ENCODE results near the gene SMARCAL1. TPM values are rescaled to one million over a fixed set of nuclear protein-coding genes. Genes with fewer than 3 reads are reported as not detected.

SMARCAL1 gene
- total RNA-seq, 1 donor from 2014 or later = 35.2 TPM

- H3K27me3 ChIP-seq (ENCODE audit: insufficient read depth, low read length) = no peaks in the 10 kb centered on the region
- Mint-ChIP-seq H3K36me3 (ENCODE audit: low read depth, unreplicated experiment) (peaks cover 34% of the 10 kb centered on the region), H3K27me3 (ENCODE audit: low read depth, unreplicated experiment) (no peaks in the 10 kb centered on the region), H3K4me1 (ENCODE audit: low read depth, unreplicated experiment) (peaks cover 2% of the 10 kb centered on the region), H3K27ac (ENCODE audit: unreplicated experiment) (no peak overlapping the region), H3K4me3 (ENCODE audit: unreplicated experiment) (no peak overlapping the region), H3K9me3 (ENCODE audit: unreplicated experiment) (no peaks in the 10 kb centered on the region)
- DNase-seq (ENCODE audit: low read depth) (peak; percentile 65), FAIRE-seq (peak; percentile 32)
- peak overlapping the region; percentile 51 for H3K27ac ChIP-seq (ENCODE audit: low read depth, low read length)
- no peak overlapping the region for H3K4me3 ChIP-seq (ENCODE audit: insufficient read depth, low read depth, low read length)
- no peaks in the 10 kb centered on the region for H4K20me1 ChIP-seq (ENCODE audit: insufficient read depth, low read length)
- H3K9ac ChIP-seq (ENCODE audit: low read length) = no peak overlapping the region
- H3K4me1 ChIP-seq (ENCODE audit: insufficient read depth, low read length) = peaks cover 3% of the 10 kb centered on the region
- peak overlapping the region; percentile 0 for H3K4me2 ChIP-seq (ENCODE audit: low read length)
- no peaks in the 10 kb centered on the region for H3K79me2 ChIP-seq (ENCODE audit: insufficient read depth, low read length)
- no peak for TF ChIP-seq EZH2 (IDR thresholded peaks at IDR 0.05; ENCODE audit: insufficient read depth, low read length)
- TF ChIP-seq CTCF (IDR thresholded peaks at IDR 0.05; ENCODE audit: insufficient read depth, low read depth, low read length) = no peak
- H3K9me3 ChIP-seq (ENCODE audit: insufficient read depth, low read depth, low read length) = no peaks in the 10 kb centered on the region
- no peak overlapping the region for H2AFZ ChIP-seq (ENCODE audit: low read depth, low read length)
- peaks cover 38% of the 10 kb centered on the region for H3K36me3 ChIP-seq (ENCODE audit: insufficient read depth, low read length)
Observed at GRCh38 chr2:216436383-216436782, 24.1 kb downstream of the SMARCAL1 start.

- no peak overlapping the region for H3K27ac Mint-ChIP-seq (ENCODE audit: unreplicated experiment)
- no peak for FAIRE-seq
- H3K36me3 ChIP-seq (ENCODE audit: insufficient read depth, low read length) = peaks cover 21% of the 10 kb centered on the region
Observed at GRCh38 chr2:216441308-216442010, 29.2 kb downstream of the SMARCAL1 start.

More at GRCh38 chr2:216441308-216442010, 29.2 kb downstream of the SMARCAL1 start:
- H3K36me3 Mint-ChIP-seq (ENCODE audit: low read depth, unreplicated experiment) = peaks cover 27% of the 10 kb centered on the region
- Histone ChIP-seq H3K4me3 (ENCODE audit: insufficient read depth, low read depth, low read length) (no peak overlapping the region), H3K79me2 (ENCODE audit: insufficient read depth, low read length) (no peaks in the 10 kb centered on the region), H3K4me2 (ENCODE audit: low read length) (no peak overlapping the region), H3K4me1 (ENCODE audit: insufficient read depth, low read length) (peaks cover 12% of the 10 kb centered on the region), H2AFZ (ENCODE audit: low read depth, low read length) (no peak overlapping the region), H3K9me3 (ENCODE audit: insufficient read depth, low read depth, low read length) (no peaks in the 10 kb centered on the region), H3K27me3 (ENCODE audit: insufficient read depth, low read length) (no peaks in the 10 kb centered on the region), H4K20me1 (ENCODE audit: insufficient read depth, low read length) (no peaks in the 10 kb centered on the region), H3K27ac (ENCODE audit: low read depth, low read length) (no peak overlapping the region), H3K9ac (ENCODE audit: low read length) (no peak overlapping the region)
- peaks cover under 1% of the 10 kb centered on the region for H3K4me1 Mint-ChIP-seq (ENCODE audit: low read depth, unreplicated experiment)
- TF ChIP-seq EZH2 (IDR thresholded peaks at IDR 0.05; ENCODE audit: insufficient read depth, low read length) (no peak), CTCF (IDR thresholded peaks at IDR 0.05; ENCODE audit: insufficient read depth, low read depth, low read length) (no peak)
- DNase-seq (ENCODE audit: low read depth) = no peak
- H3K9me3 Mint-ChIP-seq (ENCODE audit: unreplicated experiment) = no peaks in the 10 kb centered on the region
- H3K4me3 Mint-ChIP-seq (ENCODE audit: unreplicated experiment) = no peak overlapping the region
- no peaks in the 10 kb centered on the region for H3K27me3 Mint-ChIP-seq (ENCODE audit: low read depth, unreplicated experiment)

All from astrocyte (in vitro differentiated cells and primary cell).